SK-N-DZ (cell line): Measurements from ENCODE around the gene CSNK1G2.
"Not testable (repeated sequence)": the region's sequence is repeated elsewhere in the genome, so short reads cannot be mapped to it uniquely, and the experiment has no call there.

ENCODE experiments used
- DNase-seq: peaks from one replicate; pipeline ENCODE4 v3.0.0-alpha.2; 2015; ENCODE audit warnings: low spot score

Gene CSNK1G2

GRCh38 chr19:1987197-1988187, 46.5 kb downstream of the CSNK1G2 start:
- DNase-seq = no peak

- DNase-seq = not testable (repeated sequence)
These were observed 47.5 kb downstream of the CSNK1G2 start for GRCh38 chr19:1988464-1988863.

- DNase-seq = no peak
These were observed 48.7 kb downstream of the CSNK1G2 start for GRCh38 chr19:1989513-1990229.

GRCh38 chr19:1990230-1991017, 49.5 kb downstream of the CSNK1G2 start:
- no peak for DNase-seq

- no peak for DNase-seq
These were observed 50.3 kb downstream of the CSNK1G2 start for GRCh38 chr19:1991018-1991913.

- DNase-seq = no peak
These were observed 51.8 kb downstream of the CSNK1G2 start for GRCh38 chr19:1992759-1993260.

- no peak for DNase-seq
These were observed 56.6 kb downstream of the CSNK1G2 start for GRCh38 chr19:1997353-1998233.

- DNase-seq = no peak
These were observed 58.0 kb downstream of the CSNK1G2 start for GRCh38 chr19:1998712-1999708.

- DNase-seq = no peak
These were observed 59.0 kb downstream of the CSNK1G2 start for GRCh38 chr19:1999856-2000515.

GRCh38 chr19:2003874-2004273, 62.9 kb downstream of the CSNK1G2 start:
- DNase-seq = no peak

GRCh38 chr19:2010135-2010668, 69.2 kb downstream of the CSNK1G2 start:
- DNase-seq = no peak

GRCh38 chr19:2011169-2011568, 70.2 kb downstream of the CSNK1G2 start:
- DNase-seq = no peak

GRCh38 chr19:2012941-2013682, 72.1 kb downstream of the CSNK1G2 start:
- no peak for DNase-seq

GRCh38 chr19:2013683-2013961, 72.7 kb downstream of the CSNK1G2 start:
- no peak for DNase-seq

GRCh38 chr19:2014131-2014571, 73.2 kb downstream of the CSNK1G2 start:
- no peak for DNase-seq

- no peak for DNase-seq
These were observed 74.0 kb downstream of the CSNK1G2 start for GRCh38 chr19:2014731-2015607.
